Right lobe of liver (tissue), 4 donors: ENCODE results near the gene ARHGAP21.

Experiments used
- CTCF ChIP-seq, 4 donors: fragments of 200-600 bp in 3 of 4; fragments of 450-650 bp in 1 of 4; IDR thresholded peaks; one replicate each; pipeline versions ENCODE4 v1.5.1 to v1.8.0; 2016 to 2022; ENCODE audit warnings: antibody characterized with exemption in 4 of 4, mild to moderate bottlenecking in 2 of 4
- POLR2A ChIP-seq: fragments of 450-650 bp; IDR thresholded peaks from one replicate; pipeline ENCODE4 v1.6.1; 2017; ENCODE audit warnings: antibody characterized with exemption, mild to moderate bottlenecking
- donor health status: DM: no; HTN: no; CAD: no.
- donor health status: DM: no; HTN: no; CAD: no.
- donor health status: DM: no; HTN: yes; CAD: no.

GRCh38 chr10:24680647-24681524 lies 42.8 kb downstream of the ARHGAP21 start:
- TF ChIP-seq CTCF (IDR thresholded peaks at IDR 0.05) (no peak), POLR2A (no peak)
